ENCODE data around the gene APOBEC3B.
"Not testable (repeated sequence)": the region's sequence is repeated elsewhere in the genome, so short reads cannot be mapped to it uniquely, and the experiment has no call there.

The APOBEC3B gene

DNA sequence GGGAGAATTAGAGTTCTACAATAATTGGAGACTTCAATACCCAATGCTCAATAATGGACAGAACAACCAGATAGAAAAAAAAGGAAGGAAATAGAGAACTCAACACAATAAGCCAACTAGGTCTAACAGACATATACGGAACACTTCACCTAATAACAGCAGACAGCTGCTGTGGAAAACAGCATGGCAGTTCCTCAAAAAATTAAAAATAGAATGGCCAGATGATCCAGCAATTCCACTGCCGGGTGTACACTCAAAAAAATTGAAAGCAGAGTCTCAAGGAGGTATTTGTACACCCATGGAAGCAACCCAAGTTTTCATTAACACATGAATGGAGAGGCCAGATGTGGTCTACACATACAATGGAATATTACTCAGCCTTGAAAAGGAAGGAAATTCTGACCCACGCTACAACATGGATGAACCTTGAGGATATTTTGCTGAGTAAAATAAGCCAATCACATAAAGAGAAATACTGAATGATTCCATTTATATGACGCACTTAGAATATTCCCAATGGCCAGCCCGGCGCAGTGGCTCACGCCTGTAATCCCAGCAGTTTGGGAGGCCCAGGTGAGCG, 26.2 kb downstream of the APOBEC3B start:
- DNase-seq, result not testable (repeated sequence)

DNA sequence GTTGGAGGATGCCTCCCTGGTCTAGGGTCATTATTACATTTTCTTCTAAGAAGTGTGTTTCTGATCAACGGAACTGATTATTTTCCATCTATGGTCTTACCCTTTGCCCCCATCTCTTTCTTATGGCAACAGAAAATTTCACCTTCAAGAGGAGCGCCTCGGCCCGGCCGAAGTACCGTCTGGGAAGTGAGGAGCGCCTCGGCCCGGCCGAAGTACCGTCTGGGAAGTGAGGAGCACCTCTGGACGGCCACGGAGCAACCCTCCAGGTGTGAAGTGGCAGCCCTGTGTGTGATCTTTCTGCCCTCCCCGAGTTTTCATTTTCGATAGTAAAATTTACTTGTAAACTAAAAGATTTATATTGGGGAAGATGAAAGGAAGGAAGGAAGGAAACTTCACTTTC, 28.8 kb downstream of the APOBEC3B start:
- DNase-seq, result no peak

DNA sequence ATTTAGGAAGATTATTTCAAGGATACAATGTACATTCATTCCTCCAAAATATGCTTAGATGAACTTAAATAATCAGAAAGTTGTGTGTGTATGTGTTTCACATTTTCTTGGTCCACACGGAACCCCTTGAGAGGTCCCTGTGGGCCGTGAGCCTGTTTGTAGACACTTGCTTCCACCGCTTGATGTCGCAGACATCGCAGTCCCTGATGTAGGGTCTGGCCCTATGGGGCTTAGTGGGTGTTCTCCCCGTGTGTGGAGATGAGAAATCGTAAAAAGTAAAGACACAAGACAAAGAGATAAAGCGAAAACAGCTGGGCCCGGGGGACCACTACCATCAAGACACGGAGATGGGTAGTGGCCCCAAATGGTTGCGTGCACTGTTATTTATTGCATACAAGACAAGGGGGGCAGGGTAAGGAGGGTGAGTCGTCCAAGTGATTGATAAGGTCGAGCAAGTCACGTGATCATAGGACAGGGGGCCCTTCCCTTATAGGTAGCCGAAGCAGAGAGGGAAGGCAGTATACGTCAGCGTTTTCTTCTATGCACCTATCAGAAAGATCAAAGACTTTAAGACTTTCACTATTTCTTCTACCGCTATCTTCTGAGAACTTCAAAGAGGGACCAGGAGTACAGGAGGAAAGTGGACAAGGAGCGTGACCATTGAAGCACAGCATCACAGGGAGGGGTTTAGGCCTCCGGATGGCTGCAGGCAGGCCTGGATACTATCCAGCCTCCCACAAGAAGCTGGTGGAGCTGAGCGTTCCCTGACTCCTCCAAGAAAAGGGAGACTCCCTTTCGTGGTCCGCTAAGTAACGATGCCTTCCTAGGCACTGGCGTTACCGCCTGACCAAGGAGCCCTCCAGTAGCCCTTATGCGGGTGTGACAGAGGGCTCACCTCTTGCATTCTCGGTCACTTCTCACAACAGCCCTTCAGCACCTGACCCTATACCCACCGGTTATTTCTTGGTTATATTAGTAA, 30.7 kb downstream of the APOBEC3B start:
- DNase-seq, result no peak

DNA sequence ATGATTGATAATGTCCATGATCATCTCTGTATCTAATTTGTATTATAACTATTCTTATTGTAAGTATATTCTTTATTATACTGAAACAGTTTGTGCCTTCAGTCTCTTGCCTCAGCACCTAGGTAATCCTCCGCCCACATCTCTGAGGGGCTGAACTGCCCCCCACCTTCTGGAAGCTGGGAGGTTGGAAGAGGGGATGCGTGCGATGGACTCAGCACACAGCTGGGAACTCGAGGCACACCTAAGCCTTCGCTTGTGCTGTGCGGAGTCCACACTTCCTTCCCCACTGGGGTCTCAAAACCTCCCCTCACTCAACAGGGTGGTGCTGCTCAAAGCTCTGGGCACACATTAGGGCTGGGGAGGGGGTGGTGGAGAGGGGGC, 31.4 kb downstream of the APOBEC3B start:
- DNase-seq, result not testable (repeated sequence)

DNA sequence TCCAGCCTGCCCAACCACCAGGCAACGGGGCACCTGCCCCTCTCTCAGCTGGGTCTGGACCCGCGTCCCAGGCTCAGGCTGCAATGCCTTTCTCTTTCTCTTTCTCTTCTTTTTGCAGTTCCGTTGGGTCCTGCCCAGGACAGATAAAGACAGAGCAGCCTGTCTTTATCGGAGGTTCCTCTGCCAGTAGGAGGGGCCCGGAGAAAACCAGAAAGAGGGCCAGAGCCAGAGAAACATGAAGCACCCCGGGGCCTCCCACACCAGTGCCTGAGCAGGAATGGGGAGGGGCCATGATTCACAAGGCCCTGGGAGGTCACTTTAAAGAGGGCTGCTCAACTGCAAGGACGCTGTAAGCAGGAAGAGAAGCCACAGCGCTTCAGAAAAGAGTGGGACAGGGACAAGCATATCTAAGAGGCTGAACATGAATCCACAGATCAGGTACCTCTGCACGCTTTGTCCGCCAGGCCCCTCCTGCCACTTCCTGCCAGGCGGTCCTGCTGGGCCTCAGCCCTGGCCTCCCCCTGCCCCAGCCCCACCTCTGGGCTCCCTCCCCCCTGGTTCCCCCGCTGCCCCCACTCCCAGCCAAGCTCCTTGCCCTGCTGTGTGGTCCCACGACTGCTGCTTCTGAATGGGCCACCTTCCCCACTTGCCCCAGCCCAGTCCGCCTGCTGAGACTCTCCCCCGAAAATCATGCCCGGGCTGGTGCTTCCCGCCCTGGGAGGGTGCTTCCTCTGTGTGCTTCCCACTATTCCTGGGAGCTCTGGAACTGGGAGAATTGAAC, 32.0 kb downstream of the APOBEC3B start, which contains the start of gene APOBEC3C:
TSS of gene APOBEC3C (plus strand) at position 316 of the 781 bp plus-strand sequence. CDS start at position 422, 106 bp downstream.
- DNase-seq, result no peak

DNA sequence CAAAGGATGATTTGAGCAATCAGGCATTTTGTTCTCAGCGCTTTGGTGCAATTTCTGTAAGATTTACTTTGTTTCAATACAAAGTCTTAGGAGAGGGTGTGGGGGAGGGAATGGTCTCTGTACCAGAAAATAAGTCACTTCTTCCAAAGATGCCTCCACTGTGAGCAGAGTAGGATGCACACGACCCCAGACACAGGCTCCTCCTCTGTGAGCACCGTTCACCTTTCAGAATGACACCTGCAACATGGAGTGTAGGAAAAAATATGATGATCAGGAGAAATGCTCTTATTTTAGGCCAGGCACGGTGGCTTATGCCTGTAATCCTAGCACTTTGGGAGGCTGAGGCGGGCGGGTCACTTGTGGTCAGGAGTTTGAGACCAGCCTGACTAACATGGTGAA, 32.6 kb downstream of the APOBEC3B start:
- not testable (repeated sequence) for DNase-seq

DNA sequence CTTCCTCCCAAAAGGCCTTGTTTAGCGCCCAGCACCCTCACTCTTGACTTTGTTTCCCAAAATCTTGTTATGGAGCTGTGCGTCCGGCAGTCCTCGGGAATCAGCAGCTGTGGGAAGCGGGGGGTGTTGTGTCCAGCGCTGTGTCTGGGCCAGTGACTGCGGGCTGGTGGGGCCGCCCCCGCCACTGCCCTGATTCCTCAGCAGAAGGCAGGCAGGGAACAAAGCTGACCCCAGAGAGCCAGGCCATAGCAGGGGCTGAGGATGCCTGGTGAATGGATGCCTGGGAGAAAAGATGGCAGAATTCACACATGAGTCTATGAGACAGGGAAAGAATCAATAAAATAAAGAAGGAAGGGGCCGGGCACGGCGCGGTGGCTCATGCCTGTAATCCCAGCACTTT, 34.4 kb downstream of the APOBEC3B start:
- DNase-seq, result no peak

DNA sequence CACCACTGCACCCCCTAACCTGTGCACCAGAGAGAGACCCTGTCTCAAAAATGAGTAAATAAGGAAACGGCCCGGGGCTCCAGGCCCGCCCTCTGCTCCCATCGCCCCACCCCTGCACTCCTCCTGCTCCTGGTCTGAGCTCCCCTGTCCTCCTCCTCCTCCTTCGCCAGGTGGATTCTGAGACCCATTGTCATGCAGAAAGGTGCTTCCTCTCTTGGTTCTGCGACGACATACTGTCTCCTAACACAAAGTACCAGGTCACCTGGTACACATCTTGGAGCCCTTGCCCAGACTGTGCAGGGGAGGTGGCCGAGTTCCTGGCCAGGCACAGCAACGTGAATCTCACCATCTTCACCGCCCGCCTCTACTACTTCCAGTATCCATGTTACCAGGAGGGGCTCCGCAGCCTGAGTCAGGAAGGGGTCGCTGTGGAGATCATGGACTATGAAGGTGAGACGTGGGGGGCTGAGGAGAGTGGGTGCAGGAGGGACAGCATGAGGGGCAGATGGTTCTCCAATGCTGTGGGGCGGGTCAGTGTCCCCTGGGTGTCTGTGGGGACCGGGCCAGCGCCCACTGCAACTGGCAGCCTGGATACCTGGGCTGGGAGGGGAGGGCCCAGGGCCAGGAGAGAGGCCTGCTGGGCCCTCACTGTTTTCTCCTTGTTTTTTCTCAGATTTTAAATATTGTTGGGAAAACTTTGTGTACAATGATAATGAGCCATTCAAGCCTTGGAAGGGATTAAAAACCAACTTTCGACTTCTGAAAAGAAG, 35.6 kb downstream of the APOBEC3B start:
- no peak for DNase-seq

DNA sequence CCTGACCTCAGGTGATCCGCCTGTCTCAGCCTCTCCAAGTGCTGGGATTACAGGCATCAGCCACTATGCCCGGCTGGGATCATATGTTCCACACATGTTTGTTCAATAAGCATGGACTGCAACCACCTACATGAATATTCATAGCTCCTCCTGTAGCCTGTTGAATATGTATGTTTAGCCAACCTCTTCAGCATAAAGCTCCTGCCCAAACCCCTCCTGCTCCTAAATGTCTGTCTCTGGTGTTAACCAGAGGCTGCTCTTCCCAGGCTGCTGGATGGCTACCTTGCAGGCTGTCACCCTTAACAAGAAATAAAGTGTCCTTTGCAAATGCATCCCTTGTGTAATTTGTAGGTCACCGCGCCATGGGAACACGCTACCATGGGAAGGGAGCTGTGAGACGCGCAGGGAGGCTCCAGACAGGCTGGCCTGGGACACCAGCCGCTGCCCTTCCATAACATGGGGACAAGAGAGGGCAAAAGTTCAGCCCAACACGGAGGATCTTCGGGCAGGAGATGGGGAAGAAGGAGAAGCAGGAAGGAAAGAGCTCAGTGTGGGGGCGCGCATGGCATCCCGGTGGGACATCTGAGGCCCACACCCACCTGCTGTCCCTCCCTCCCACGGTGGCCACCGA, 38.0 kb downstream of the APOBEC3B start:
- not testable (repeated sequence) for DNase-seq

DNA sequence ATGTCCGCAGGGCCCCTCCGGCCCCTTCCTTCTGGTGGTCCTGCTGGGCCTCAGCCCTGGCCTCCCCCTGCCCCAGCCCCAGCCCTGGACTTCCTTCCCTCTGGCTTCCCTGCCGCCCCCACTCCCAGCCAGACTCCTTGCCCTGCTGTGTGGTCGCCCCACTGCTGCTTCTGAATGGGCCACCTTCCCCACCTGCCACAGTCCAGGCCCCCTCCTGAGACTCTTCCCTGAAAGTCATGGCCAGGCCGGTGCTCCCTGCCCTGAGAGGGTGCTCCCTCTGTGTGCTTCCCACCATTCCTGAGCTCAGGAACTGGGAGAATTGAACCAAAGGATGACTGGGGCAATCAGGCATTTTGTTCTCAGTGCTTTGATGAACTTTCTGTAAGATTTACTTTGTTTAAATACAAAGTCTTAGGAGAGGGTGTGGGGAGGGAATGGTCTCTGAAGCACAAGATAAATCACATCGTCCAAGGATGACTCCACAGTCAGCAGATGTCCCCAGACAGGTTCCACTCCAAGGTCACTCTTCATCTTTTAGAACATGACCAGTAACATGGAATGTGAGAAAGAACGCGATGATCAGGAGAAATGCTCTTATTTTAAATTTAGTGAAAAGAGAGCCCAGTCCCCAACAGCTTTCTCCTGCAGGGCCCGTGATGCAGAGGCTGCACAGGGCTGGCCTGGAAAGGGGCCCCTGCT, 39.6 kb downstream of the APOBEC3B start:
- no peak for DNase-seq

DNA sequence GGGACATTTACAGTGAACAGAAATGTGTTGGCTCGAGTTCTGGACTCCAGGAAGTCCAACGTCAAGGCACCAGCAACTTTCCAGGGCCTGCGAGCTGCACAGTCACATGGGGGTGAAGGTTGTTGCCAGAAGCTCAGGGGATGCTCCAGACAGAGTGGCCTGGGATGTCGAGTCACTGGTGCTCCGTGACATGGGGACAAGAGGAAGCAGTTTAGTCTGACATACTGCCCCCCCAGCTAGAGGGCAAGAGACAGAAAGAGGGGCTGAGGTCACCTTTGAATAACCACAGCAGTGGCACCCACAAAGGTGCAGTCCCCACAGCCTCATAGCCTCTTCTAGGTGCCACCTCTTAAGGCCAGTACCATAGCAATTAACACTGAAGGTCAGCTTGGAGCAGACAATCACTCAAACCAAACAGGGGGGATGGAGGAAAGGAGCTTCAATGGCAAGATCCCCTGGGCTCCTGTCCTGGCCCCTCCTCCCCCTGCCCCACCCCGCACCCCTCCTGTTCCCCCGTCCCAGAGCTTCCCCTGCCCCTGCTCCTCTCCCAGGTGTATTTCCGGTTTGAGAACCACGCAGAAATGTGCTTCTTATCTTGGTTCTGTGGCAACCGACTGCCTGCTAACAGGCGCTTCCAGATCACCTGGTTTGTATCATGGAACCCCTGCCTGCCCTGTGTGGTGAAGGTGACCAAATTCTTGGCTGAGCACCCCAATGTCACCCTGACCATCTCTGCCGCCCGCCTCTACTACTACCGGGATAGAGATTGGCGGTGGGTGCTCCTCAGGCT, 42.6 kb downstream of the APOBEC3B start:
- DNase-seq, result no peak

DNA sequence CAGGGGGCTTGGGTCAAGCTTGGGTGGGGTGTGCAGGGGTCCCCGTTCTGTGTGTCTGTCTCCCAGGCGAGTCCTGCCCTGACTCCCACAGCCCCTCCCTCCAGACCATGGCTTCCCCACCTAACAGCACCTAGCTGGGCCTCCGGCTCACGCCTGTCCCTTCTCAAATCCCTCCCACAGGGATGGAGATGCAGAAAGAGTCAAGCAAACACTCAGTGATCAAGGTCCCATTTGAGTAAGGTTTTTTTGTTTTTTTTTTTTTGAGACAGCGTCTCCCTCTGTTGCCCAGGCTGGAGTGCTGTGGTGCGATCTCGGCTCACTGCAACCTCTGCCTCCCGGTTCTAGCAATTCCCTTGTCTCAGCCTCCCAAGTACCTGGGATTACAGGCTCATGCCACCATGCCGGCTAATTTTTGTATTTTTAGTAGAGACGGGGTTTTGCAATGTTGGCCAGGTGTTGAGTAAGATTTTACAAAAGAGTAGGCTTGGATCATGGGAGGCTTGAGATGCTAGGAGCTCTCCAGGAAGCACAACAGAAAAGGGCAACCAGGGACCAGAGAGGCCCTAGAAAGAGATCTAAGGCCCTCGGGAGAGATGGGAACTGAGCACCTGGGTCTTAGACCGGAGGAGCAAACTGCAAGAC, 44.5 kb downstream of the APOBEC3B start:
- no peak for DNase-seq

DNA sequence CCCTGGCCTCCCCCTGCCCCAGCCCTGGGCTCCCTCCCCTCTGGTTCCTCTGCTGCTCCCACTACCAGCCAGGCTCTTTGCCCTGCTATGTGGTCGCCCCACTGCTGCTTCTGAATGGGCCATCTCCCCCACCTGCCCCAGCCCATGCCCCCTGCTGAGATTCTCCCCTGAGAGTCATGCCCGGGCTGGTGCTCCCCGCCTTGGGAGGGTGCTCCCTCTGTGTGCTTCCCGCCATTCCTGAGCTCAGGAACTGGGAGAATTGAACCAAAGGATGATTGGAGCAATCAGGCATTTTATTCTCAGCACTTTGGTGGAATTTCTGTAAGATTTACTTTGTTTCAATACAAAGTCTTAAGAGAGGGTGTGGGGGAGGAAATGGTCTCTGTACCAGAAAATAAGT, 45.6 kb downstream of the APOBEC3B start:
- no peak for DNase-seq

DNA sequence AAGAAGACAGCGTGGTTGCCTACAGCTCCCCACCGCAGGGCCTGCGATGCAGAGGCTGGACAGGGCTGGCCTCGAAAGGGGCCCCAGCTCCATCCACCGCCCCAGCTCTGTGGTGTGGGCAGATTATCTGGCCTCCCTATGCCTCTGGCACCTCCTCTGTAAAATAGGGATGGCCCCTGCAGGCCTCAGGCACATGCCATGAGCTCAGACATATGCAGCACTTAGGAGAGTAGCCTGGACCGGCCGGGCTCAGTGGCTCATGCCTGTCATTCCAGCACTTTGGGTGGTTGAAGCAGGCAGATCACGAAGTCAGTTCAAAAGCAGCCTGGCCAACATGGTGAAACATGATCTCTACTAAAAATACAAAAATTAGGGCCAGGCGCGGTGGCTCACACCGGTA, 46.1 kb downstream of the APOBEC3B start:
- DNase-seq, result no peak

DNA sequence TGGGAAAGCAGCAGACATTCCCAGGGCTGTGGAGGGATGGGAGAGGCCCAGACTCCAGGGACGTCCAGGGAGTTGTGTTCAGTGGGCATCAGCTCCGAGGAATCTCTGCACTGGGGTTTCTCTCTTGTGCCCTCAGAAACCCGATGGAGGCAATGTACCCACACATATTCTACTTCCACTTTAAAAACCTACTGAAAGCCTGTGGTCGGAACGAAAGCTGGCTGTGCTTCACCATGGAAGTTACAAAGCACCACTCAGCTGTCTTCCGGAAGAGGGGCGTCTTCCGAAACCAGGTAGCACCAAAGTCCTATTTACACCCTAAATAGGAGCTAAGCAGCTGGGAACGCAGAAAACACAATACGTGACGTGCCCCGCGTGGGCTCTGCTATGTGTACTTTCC, 47.1 kb downstream of the APOBEC3B start:
- no peak for DNase-seq

DNA sequence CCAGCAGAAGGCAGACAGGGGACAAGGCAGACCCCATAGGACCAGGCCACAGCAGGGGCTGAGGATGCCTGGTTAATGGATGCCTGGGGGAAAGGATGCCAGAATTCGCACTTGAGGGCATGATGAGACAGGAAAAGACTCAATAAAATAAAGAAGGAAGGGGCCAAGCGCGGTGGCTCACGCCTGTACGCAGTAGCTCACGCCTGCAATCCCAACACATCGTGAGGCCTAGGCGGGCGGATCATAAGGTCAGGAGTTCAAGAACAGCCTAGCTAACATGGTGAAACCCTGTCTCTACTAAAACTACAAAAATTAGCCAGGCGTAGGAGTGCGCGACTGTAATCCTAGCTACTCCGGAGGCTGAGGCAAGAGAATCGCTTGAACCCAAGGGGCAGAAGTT, 48.6 kb downstream of the APOBEC3B start:
- DNase-seq, result no peak

DNA sequence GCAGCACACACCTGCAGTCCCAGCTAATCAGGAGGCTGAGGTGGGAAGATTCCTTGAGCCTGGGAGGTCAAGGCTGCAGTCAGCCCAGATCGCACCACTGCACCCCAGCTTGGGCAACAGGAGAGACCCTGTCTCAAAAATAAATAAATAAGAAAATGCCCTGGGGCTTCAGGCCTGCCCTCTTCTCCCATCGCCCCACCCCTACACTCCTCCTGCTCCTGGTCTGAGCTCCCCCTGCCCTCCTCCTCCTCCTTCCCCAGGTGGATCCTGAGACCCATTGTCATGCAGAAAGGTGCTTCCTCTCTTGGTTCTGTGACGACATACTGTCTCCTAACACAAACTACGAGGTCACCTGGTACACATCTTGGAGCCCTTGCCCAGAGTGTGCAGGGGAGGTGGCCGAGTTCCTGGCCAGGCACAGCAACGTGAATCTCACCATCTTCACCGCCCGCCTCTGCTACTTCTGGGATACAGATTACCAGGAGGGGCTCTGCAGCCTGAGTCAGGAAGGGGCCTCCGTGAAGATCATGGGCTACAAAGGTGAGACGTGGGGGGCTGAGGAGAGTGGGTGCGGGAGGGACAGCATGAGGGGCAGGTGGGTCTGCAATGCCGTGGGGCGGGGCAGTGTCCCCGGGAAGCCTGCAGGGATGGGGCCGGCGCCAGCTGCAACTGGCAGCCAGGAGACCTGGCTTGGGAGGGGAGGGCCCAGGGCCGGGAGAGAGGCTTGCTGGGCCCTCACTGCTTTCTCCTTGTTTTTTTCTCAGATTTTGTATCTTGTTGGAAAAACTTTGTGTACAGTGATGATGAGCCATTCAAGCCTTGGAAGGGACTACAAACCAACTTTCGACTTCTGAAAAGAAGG, 49.5 kb downstream of the APOBEC3B start:
- DNase-seq, result not testable (repeated sequence)

DNA sequence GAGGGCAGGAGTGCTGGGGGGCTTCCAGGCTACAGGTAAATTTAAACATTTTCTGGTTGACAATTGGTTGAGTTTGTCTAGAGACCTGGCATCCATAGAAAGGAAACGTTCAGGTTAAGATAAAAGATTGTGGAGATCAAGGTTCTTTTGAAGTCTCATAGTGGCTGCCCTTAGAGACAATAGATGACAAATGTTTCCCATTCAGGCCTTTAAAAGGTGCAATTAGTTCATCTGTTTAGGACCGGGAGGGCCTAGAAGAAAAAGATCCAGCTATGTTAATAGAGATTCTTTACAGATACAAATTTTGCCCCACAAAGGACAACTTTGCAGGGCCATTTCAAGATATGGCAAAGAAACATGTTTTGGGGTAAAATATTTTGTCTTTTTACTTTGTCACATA, 54.9 kb downstream of the APOBEC3B start:
- not testable (repeated sequence) for DNase-seq

All from NCI-H1417 treated with DMSO at 0.1 percent for 48 hours (cell line).